Cortex of kidney (tissue), 1 donor: Measurements from ENCODE around the gene GTF3C6.
"Not testable (repeated sequence)": the region's sequence is repeated elsewhere in the genome, so short reads cannot be mapped to it uniquely, and the experiment has no call there.

ENCODE experiments used
- DNase-seq: peaks from one replicate; lab custom pipeline; 2025; lab: John Stamatoyannopoulos, UW

GTF3C6 gene

DNA sequence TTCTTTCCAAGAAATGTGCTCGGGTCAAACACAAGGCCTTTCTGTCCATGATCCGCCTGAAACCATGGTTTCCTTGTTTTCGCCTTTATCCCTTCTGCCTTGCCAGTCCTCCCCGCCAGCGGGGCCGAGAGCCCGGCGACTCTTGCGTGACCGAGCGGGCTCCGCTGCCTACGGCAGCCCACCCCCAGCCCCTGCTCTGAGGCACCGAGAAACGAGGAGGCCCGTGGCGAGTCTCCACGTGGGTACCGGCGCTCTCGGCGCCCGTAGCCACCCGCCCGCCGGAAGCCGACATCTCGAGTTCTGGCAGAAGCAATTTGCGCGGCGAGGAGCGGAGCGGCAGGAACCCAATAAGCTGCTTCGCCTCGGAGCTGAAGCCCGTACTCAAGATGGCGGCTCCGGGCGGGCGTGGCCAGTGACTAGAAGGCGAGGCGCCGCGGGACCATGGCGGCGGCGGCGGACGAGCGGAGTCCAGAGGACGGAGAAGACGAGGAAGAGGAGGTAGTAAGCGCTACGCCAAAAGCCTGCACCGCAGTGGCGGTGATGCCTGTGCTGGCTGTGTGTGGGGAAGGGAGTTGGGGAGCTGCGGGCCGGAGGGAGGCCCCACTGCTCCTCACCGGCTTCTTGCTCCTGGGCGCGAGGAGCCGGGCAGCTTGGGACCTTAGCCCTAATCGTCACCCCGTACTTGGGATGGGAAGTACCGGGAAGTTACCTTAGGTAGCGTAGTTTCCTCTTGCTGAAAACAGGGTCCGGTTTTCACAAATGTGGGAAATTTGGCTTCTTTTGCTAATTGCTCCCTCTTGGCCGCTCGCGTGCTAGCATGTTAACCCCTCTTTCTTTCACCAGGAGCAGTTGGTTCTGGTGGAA is at the start of gene GTF3C6:
Gene GTF3C6 (plus strand): TSS at position 378 of the 864 bp plus-strand sequence. CDS start 64 bp downstream, at position 442.
- peak; percentile 24 for DNase-seq

DNA sequence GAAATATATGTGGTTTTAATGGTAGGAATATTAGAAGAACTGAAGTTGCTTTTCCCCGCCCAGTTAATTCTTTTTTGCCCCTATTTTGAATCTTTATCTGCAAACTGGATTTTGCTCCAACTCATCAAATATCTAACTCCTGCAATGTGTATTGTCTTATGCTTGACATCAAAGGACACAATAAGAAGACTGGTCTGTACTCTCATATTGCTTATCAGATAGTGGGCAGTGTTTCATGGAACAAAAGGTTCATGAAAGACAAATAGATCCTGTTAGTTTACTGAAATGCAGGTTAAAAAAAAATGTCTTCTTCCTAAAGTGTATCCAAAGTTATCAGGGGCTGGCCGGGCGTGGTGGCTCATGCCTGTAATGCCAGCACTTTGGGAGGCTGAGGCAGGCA is 27.7 kb upstream of the GTF3C6 start:
- DNase-seq: no peak

- DNase-seq: no peak
Measured at GRCh38 chr6:110933912-110934311, 24.6 kb upstream of the GTF3C6 start.

DNA sequence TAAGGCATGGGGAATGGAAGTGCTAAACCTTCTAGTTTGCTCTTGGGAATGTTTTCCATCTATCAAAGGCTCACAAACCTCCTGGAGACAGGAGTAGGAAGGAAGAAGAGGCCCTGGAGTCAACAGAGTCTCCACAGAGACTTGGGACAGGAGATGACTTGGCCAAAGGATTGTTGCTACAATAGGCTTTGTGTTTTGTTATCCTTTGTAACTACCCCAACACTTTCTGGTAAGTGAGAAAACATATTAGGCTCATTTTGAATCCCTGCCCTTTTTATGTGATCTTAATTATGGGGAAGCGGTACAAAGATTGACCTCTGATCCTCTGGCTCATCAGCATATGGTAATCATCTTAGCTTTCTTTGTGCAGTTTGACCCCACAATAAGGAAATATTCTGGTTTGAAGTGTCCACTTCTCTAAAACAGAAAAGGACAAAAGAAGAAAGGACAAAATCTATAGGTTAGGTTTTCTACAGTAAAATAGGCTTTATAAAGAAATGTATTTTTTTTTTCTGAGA is 24.1 kb upstream of the GTF3C6 start:
- no peak for DNase-seq

DNA sequence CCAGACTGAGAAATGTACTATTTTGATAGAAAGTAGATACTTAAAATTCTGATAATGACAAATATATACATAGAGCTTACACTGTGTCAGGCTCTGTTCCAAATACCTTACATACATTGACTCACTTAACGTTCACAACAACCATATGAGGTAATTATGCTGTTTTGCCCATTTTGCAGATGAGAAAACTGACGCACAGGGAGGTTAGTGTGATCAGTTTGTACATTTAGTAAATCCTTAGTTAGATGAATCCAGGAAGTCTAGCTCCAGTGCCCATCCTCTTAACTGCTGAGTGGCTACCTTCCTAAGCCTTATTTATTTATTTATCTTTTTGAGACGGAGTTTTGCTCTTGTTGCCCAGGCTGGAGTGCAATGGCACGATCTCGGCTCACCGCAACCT is 23.3 kb upstream of the GTF3C6 start:
- no peak for DNase-seq

DNA sequence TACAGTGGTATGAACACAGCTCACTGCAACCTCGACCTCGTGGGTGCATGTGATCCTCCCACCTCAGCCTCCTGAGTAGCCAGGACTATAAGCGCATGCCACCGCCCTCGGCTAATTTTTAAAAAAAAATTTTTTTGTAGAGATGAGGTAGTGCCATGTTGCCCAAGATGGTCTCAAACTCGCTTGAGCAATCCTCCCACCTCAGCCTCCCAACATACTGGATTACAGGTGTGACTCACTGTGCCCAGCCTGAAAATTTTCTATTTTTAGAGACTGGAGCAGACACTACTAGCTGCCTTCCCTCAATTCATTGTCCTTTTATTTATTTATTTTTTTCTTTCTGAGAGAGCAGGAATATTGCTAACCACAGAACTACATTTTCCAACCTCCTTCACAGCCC is 20.3 kb upstream of the GTF3C6 start:
- no peak for DNase-seq

- DNase-seq: no peak
Measured at GRCh38 chr6:110939429-110940200, 18.9 kb upstream of the GTF3C6 start.

GRCh38 chr6:110944681-110945151 is 13.8 kb upstream of the GTF3C6 start:
- DNase-seq: no peak

DNA sequence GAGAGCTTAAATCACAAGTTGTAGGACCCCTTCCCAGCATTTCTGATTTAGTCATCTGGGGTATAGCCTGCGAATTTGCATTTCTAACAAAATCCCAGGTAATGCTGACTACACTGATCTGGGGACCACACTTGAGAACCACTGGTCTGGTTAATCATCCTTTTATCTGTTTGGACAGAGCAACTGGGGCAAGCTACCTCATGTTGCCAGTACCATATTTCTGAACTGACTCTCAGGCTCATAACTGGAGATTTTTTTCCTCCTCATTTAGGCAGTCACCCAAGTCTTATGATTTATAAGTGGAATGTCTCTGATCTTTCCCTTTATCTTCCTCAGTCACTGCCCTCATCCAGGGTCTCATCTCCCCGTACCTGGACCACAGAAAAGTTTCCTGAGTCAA is 12.0 kb upstream of the GTF3C6 start:
- DNase-seq: no peak

DNA sequence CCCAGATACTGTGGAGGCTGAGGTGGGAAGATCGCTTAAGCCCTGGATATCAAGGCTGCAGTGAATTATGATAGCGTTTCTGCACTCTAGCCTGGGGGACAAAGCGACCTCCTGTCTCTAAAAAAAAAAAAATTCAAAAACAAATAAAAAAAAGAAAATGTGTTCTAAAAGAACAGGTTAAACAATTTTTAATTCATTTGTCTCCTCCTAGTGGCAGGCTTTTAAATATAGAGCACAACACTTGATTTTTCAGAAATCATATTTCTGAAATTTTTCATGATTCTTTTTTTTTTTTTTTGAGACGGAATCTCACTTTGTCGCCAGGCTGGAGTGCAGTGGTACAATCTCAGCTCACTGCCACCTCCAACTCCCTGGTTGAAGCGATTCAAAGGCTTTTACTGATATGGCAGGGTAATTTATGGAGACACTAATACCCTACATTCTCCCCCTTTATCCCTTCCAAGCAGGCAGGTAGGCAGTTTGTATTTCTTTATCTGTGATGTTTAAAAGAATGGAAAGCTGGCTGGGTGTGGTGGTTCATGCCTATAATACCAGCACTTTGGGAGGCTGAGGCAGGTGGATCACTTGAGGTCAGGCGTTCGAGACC is 8.7 kb upstream of the GTF3C6 start:
- DNase-seq: no peak

- DNase-seq: no peak
Measured at GRCh38 chr6:110950440-110950839, 8.1 kb upstream of the GTF3C6 start.

DNA sequence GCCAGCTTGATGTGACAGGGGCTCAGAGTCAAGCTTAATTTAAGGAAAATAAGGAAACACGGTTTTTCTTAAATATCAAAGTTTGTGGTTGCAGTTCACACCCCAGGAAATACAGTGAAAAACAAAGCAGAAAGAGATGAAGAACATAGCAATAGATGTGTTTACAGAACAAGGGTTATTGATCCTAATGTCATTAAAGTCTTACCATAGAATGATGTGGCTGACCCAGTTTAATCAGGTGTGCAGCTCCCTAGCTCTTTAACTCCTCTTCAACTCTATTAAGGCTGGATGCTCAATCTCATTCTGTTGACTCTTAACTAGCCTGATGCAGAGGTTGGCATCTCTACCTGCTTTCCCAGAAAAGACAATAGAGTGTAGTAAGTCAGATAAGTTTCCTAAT is 7.5 kb upstream of the GTF3C6 start:
- DNase-seq: no peak

- DNase-seq: no peak
Measured at GRCh38 chr6:110951986-110952794, 6.3 kb upstream of the GTF3C6 start.

- no peak for DNase-seq
Measured at GRCh38 chr6:110953633-110954303, 4.7 kb upstream of the GTF3C6 start.

DNA sequence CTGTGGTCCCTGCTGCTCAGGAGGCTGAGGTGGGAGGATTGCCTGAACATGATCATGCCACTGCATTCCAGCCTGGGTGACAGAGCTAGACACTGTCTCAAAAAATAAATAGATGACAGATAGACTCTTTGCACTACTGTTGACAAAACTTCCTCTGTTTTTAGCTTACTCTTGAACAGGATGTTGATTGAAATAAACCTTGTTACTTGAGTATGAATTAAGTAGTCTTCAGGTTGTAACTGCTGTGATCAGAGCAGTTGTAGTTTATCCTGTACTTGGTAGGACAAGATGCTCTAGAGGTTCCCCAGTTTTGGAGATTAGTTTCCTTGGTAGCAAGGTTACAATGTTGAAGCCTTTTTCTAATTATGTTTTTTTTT is 1.5 kb downstream of the GTF3C6 start:
- DNase-seq: no peak

DNA sequence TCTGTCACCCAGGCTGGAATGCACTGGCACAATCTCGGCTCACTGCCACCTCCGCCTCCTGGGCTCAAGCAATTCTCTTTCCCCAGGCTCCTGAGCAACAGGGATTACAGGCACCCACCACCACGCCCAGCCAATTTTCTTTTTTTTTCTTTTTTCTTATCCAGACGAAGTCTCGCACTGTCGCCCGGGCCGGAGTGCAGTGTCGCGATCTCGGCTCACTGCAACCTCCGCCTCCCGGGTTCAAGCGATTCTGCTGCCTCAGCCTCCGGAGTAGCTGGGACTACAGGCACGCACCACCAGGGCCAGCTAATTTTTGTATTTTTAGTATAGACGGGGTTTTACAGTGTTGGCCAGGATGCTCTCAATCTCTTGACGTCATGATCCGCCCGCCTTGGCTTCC is 4.1 kb downstream of the GTF3C6 start:
- not testable (repeated sequence) for DNase-seq

DNA sequence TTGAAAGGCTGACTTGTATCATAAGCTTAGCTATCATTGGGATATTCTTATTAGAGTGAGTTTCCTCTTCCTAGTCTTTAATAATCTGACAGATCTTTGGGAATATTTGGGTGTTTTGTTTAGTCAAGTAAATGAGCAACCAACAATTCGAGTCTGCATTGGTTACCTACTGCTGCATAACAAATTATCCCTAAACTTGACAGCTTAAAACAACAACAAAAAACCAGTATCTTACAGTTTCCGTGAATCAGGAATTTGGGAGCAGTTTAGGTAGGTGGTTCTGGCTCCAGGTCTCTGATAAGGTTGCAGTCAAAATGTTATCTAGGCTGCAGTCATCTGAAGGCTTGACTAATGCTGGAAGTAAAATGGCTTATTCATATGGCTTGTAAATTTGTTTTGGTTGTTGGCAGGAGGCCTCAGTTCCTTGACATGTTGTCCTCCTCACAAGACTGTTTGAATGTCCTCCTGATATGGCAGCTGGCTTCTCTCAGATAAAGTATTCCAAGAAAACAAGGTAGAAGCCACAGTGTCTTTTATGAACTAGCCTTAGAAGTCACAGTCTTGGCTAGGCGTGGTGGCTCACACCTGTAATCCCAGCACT is 7.2 kb downstream of the GTF3C6 start:
- DNase-seq: no peak

- DNase-seq: not testable (repeated sequence)
Measured at GRCh38 chr6:110968661-110969060, 10.2 kb downstream of the GTF3C6 start.

GRCh38 chr6:110971468-110971867 is 13.0 kb downstream of the GTF3C6 start:
- DNase-seq: no peak

- DNase-seq: no peak
Measured at GRCh38 chr6:110976575-110976974, 18.1 kb downstream of the GTF3C6 start.
